ENCODE data around the gene PLD4.

DNA sequence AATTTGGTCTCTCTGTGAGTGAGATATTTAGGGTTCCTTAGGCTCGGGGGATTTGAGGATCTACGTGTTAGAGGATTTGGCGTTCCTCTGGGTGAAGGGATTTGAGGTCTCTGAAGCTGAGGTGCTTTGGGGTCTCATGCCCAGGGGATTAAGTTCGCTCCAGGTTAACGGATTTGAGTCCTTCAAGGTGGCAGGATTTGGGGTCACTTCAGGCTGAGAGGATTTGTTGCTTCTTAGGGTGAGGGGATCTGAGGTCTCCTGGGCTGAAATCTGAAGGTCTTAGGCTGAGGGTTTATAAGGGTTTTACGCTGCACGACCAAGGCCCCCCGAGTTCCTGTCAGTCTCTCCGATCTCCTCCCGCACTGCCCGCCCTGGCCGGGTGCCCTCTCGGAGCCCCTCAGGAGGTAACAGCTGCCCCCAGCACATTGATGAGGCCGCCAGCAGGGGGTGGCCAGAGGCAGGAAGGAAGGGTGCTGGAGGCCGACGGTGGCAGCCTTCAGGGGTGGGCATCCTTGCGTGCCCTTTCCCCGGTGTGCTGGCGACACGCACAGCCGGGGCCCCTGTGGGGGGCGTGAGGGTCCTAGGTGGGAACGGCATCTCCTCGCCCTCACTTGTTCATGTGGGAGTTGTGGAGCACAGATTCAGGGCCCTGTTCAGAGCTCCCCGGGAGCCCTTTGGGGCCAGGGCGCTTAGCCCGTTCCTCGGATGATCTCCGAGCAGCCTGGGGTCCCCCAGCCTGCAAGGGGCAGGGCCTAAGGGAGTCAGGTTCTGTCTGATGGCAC, 45.3 kb upstream of the PLD4 start:
- no peak for TF ChIP-seq POLR2A (IDR thresholded peaks at IDR 0.05)
- TF ChIP-seq, protein P1, sequence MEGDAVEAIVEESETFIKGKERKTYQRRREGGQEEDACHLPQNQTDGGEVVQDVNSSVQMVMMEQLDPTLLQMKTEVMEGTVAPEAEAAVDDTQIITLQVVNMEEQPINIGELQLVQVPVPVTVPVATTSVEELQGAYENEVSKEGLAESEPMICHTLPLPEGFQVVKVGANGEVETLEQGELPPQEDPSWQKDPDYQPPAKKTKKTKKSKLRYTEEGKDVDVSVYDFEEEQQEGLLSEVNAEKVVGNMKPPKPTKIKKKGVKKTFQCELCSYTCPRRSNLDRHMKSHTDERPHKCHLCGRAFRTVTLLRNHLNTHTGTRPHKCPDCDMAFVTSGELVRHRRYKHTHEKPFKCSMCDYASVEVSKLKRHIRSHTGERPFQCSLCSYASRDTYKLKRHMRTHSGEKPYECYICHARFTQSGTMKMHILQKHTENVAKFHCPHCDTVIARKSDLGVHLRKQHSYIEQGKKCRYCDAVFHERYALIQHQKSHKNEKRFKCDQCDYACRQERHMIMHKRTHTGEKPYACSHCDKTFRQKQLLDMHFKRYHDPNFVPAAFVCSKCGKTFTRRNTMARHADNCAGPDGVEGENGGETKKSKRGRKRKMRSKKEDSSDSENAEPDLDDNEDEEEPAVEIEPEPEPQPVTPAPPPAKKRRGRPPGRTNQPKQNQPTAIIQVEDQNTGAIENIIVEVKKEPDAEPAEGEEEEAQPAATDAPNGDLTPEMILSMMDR (IDR thresholded peaks at IDR 0.05) = no peak
